GM18867 (cell line): ENCODE measurements around the gene ARSJ.
"Not testable (repeated sequence)": the region's sequence is repeated elsewhere in the genome, so short reads cannot be mapped to it uniquely, and the experiment has no call there.

Source experiments
- ATAC-seq: cut with Tn5 transposase; IDR thresholded peaks from one replicate; pipeline ENCODE4 v1.9.1; 2021; ENCODE audit warnings: mild to moderate bottlenecking, moderate library complexity; ENCODE audit not compliant: unreplicated experiment

Gene ARSJ

GRCh38 chr4:113959539-113959937 lies 19.9 kb downstream of the ARSJ start:
- no peak for ATAC-seq

GRCh38 chr4:113958766-113959538 lies 20.5 kb downstream of the ARSJ start:
- peak; percentile 69 for ATAC-seq

- no peak for ATAC-seq
Observed at GRCh38 chr4:113957956-113958355, 21.5 kb downstream of the ARSJ start.

- peak; percentile 60 for ATAC-seq
Observed at GRCh38 chr4:113955948-113956347, 23.5 kb downstream of the ARSJ start.

GRCh38 chr4:113955411-113955810 lies 24.0 kb downstream of the ARSJ start:
- no peak for ATAC-seq

- no peak for ATAC-seq
Observed at GRCh38 chr4:113953888-113954287, 25.6 kb downstream of the ARSJ start.

- ATAC-seq, result peak; percentile 87
Observed at GRCh38 chr4:113952452-113953029, 26.9 kb downstream of the ARSJ start.

GRCh38 chr4:113951263-113951662 lies 28.2 kb downstream of the ARSJ start:
- no peak for ATAC-seq

GRCh38 chr4:113950207-113950606 lies 29.2 kb downstream of the ARSJ start:
- ATAC-seq, result no peak

- ATAC-seq, result no peak
Observed at GRCh38 chr4:113947484-113947883, 32.0 kb downstream of the ARSJ start.

- no peak for ATAC-seq
Observed at GRCh38 chr4:113945906-113946305, 33.5 kb downstream of the ARSJ start.

GRCh38 chr4:113943863-113944262 lies 35.6 kb downstream of the ARSJ start:
- ATAC-seq, result no peak

GRCh38 chr4:113943085-113943484 lies 36.4 kb downstream of the ARSJ start:
- ATAC-seq, result no peak

GRCh38 chr4:113941836-113942235 lies 37.6 kb downstream of the ARSJ start:
- ATAC-seq, result no peak

- not testable (repeated sequence) for ATAC-seq
Observed at GRCh38 chr4:113940103-113940502, 39.3 kb downstream of the ARSJ start.

GRCh38 chr4:113935190-113935589 lies 44.3 kb downstream of the ARSJ start:
- no peak for ATAC-seq

GRCh38 chr4:113924706-113925105 lies 54.7 kb downstream of the ARSJ start:
- ATAC-seq, result not testable (repeated sequence)

GRCh38 chr4:113921089-113921794 lies 58.2 kb downstream of the ARSJ start:
- ATAC-seq, result peak; percentile 45

- no peak for ATAC-seq
Observed at GRCh38 chr4:113919611-113920010, 59.8 kb downstream of the ARSJ start.

- peak; percentile 59 for ATAC-seq
Observed at GRCh38 chr4:113919145-113919544, 60.3 kb downstream of the ARSJ start.

- ATAC-seq, result no peak
Observed at GRCh38 chr4:113908829-113909228, 70.6 kb downstream of the ARSJ start.

GRCh38 chr4:113907559-113907958 lies 71.9 kb downstream of the ARSJ start:
- no peak for ATAC-seq
